Measurements from ENCODE around the gene PPP2R2D.
"Not testable (repeated sequence)": the region's sequence is repeated elsewhere in the genome, so short reads cannot be mapped to it uniquely, and the experiment has no call there.

PPP2R2D gene

DNA sequence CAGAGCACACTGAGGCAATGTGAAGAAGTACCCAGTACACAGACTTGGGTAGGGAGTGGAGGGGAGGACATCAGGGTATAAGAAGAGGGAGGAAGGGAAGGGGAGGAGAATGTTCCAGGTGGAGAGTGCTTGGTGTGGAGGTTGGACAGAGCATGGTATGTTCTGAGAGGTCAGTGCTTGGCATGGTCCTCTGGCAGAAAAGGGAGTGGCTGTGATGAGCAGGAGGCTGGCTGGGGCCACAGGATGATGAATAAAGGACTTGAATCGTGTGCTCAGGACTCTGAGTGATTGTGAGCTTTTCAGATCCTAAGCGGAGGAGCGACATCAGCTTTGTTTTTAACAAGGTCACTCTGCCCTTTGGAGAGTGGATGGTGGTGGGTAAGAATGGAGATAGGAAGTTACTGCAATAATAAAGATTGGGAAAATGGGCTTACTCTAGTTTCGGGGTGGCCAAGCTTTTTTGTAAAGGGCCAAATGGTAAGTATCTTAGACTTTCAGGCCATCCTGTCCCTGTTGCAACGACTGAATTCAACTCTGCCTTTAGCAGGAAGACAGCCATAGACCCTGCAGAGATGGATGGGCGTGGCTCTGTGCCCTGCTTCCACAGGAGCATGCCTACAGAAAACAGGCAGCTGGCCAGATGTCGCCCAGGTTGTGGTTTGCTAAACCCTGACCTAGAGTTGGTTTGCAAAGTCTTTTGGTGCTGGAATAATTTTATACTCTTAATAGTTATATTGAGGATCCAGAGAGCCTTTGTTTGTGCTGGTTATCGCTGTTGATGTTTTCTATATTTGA lies 8.4 kb downstream of the PPP2R2D start:
- no peak for DNase-seq

GRCh38 chr10:131909929-131910328 lies 9.1 kb downstream of the PPP2R2D start:
- no peak for DNase-seq

DNA sequence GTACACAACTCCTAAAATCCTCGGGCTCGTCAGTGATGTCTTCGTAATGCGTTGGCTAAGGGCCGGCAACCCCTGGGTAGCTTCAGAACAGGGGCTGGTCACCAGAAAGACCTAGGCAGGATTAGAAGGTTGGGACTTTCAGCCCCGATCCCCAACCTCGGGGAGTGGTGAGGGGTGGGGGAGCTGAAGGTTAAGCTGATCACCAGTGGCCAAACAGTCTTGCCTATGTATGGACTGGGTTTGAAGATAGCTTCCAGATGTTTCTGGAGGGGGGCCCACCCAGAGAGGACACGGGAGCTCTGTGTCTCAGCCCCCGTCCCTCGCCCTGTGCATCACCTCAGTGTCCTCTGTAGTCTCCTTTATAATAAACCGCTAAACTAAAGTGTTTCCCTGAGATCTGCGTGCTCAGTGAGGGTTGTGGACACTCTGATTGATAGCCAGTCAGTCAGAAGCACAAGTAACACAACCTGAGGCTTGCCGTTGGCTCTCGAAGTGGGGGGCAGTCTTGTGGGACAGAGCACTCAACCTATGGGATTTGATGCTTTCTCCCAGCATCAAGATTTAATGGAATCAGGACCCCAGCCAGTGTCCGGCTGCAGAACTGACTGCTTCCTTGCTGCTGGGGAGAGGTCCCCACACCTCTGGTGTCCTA lies 10.0 kb downstream of the PPP2R2D start:
- no peak for DNase-seq

GRCh38 chr10:131911451-131911850 lies 10.6 kb downstream of the PPP2R2D start:
- no peak for DNase-seq

DNA sequence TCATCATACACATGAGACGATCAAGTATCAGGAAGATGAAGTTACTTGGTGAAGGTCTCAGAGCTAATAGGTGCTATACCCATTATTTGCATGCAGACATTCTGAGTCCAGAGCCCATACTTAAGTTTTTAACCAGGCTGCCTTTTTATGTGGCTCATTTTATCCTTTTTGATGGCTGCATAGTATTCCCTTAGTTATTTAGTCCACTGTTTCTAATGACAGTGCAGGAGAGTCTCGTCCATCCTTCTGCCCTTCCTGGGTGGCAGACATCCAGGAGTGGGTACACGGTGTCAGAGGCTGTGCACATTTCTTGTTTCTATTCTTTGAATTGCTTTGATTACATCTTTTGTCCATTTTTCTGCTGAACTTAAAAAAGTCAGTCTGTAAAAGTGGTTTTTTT lies 11.8 kb downstream of the PPP2R2D start:
- no peak for DNase-seq

GRCh38 chr10:131915484-131915883 lies 14.7 kb downstream of the PPP2R2D start:
- DNase-seq = no peak

GRCh38 chr10:131915990-131916766 lies 15.4 kb downstream of the PPP2R2D start:
- no peak for DNase-seq

GRCh38 chr10:131916767-131917160 lies 16.0 kb downstream of the PPP2R2D start:
- not testable (repeated sequence) for DNase-seq

DNA sequence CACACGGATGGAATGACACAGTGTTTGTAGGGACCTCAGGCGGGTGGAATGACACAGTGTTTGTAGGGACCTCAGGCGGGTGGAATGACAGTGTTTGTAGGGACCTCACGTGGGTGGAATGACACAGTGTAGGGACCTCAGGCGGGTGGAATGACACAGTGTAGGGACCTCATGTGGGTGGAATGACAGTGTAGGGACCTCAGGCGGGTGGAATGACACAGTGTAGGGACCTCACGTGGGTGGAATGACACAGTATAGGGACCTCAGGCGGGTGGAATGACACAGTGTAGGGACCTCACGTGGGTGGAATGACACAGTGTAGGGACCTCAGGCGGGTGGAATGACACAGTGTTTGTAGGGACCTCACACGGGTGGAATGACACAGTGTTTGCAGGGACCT lies 16.7 kb downstream of the PPP2R2D start:
- DNase-seq = not testable (repeated sequence)

- not testable (repeated sequence) for DNase-seq
These were observed 18.7 kb downstream of the PPP2R2D start for GRCh38 chr10:131919461-131919860.

- DNase-seq = no peak
These were observed 19.3 kb downstream of the PPP2R2D start for GRCh38 chr10:131920151-131920550.

DNA sequence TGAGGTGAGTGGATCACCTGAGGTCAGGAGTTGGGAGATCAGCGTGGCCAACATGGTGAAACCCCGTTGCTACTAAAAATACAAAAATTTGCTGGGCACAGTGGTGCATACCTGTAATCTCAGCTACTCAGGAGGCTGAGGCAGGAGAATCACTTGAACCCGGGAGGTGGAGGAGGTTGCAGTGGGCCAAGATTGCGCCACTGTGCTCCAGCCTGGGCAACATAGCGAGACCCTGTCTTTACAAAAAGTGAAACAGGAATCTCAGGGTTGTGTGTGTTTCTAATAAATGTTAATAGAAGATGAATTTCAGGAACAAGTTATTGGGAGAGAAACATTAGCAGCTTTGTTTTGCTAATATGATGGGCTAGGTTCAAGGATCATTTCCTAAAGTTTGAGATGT lies 19.9 kb downstream of the PPP2R2D start:
- DNase-seq = no peak

DNA sequence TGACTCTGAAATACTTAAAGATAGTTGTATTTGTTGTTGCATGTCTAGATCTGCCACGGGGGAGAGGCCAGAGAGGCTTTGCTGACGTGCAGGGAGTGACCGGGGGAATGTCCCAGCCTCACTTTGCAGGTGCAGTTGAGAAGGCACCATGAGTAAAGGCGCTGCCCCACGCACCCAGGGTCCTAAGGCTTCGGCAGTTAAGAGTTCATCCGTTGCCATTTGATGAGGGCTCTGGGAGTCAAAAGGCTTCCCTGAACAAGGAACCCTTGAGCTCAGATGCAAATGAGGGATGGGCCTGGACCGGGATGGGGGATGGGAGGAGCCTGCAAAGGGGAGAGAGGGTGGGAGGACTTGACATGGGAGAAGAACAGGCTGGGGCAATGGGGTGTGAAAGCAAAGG lies 20.4 kb downstream of the PPP2R2D start:
- no peak for DNase-seq

DNA sequence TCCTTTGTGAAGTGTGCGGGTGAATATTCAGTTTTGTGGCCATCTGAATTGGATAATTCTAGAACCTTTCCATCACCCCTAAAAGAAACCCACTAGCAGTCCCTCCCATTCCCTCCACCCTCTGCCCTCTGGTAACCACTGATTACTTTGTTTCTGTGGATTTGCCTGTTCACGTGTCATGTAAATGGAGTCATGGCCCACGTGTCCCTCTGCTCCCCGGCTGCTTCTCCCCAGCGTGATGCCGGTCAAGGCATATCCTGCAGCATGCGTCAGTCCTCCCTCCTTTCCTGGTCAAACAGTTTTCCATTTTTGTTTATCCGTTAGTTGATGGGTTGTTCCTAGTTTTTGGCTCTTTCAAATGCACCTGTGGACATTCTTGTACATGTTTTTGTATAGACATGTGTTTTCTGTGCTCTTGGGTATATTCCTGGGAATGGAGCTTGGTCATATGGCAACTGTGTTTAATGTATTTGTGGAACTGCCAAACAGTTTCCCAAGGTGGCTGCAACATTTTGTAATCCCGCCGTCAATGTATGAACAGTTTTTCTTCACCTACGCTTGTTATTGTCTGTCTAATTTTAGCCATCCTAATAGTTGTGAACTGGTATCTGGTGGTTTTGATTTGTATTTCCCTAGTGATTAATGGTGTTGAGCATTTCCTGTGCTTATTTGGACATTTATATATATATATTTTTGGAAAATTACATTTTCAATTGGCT lies 22.4 kb downstream of the PPP2R2D start:
- DNase-seq = no peak

DNA sequence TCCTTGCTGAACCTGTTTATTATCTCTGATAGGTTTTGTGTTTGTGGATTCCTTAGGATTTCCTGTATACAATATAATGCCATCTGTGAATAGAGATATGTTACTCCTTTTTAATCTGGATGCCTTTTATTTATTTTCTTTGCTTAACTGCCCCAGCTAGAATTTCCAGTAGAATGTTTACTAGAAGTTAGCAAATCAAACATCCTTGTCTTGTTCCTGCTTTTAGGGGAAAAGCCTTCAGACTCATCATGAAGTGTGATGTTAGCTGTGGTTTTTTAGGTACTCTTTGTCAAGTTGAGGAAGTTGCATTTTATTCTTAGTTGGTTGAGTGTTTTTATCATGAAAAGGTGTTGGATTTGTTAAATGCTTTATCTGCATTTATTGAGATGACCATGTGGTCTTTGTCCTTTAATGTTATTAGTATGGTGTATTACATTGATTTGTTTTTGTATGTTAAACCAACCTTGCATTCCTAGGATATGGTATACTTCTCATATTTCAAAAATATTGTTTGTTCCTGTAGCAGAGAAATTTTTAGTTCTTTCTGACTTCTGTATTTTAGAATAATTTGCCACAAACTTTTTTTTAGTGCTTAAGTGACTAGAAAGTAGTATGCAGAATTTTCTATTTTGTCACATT lies 24.3 kb downstream of the PPP2R2D start:
- DNase-seq = no peak

GRCh38 chr10:131925716-131926115 lies 24.9 kb downstream of the PPP2R2D start:
- DNase-seq = no peak

DNA sequence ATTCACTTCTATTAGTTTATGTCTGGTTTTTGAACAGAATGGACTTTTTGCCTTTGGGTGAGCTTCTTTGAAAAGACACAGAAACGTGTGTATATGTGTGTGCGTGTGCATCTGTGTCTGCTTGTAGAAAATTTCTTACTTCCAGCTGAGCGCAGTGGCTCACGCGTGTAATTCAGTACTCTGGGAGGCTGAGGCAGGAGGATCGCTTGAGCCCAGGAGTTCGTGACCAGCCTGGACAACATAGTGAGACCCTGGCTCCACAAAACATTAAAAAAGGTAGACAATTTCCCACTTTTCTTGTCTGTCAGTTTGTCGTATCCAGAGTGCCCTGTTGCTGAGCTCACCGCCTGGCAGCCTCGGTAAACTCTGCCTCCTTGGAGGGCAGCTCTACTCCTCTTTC lies 25.4 kb downstream of the PPP2R2D start:
- no peak for DNase-seq

DNA sequence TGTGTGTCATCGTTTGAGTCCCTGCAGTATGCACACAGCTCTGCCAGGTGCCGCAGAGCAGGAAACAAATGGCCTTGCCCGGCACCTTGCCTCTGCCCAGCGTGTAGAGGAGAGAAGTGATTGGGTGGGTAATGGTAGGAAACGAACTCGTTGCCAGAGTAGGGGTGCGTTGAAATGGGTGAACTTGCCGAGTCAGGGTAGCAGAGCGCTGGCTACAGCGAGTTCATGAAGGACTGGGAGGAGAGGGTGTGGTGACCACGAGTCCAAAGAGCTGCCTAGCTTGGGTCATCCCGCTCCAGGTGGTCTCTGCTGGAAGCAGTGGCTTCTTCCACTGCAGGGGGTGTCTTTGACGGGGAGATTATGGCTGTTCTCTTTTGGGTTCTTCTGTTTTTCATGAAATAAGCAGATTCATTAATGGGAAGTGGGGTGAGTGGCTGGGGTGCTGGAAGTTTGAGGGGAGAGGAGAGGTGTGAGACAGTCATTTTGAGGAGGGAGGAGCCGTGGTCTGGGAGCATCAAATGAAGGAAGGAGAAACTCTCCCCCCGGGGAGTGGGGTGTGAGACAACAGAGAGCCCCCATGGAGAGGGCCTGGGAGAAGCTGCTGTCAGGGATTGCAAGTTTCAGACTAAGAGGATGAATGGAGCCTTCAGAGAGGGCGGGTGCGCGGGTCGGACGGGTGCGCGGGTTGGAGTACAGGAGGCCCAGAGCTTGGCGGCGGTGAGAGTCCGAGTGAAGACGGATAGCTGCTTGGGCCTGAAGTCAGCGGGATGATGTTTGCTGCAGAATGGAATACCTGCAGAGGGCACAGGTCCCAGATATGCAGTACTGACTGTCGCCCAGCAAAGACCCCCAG lies 26.2 kb downstream of the PPP2R2D start:
- DNase-seq = no peak

- DNase-seq = peak in 1 of 2 experiments; percentile 18
These were observed 27.7 kb downstream of the PPP2R2D start for GRCh38 chr10:131928248-131929095.

DNA sequence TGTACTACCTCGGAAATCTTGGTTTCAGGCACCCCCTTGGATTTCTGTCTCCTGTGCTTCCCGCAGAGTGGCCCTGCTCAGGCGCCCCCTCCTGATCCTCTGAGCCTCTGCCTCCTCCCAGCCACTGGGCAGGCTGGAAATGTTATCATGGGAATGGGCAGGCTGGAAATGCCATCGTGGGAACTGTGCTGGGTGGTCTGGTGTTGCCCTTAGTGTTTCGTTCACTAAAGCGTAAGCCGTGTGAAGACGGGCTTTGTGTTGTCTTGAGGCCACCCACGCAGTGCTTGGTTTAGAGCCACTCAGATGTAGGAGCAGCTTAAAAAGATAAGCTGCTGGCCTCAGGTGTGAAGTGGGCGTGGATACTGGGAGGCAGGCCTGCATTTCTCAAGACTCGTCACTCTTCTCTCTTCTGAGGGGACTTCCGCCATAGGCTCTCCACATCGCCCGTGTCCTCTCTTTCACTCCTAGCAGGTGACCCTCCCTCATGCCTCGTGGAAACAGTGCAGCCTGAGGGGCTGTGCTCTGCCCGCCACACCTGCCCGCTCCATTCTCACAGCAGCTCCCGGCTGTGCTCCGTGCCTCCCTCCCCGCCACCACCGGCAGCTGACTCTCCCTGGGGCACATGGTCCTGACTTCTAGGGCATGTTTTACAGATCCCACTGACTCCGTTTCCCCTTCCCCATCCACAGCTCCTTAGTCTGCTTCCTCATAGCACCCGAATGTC lies 28.5 kb downstream of the PPP2R2D start:
- DNase-seq = no peak

Measured in SHP77 (cell line).